NB4 (cell line): Measurements from ENCODE around the gene PIWIL4.

Experiments used
- CTCF ChIP-seq: IDR thresholded peaks from one replicate; pipeline ENCODE4 v1.5.1; 2012; ENCODE audit warnings: low read depth, low read length
- MYC ChIP-seq: IDR thresholded peaks from 2 replicates; pipeline ENCODE4 v1.6.1; 2011; ENCODE audit warnings: low read depth, low read length
- POLR2A ChIP-seq: IDR thresholded peaks from 2 replicates; pipeline ENCODE4 v1.6.1; 2011; ENCODE audit warnings: mild to moderate bottlenecking; ENCODE audit not compliant: insufficient read length; ENCODE audit errors: extremely low read depth
- TF ChIP-seq, protein P1 (sequence below): IDR thresholded peaks from 2 replicates; pipeline ENCODE4 v1.6.1; 2011; ENCODE audit warnings: low read depth, low read length

- TF ChIP-seq CTCF, result no peak
- TF ChIP-seq POLR2A, result no peak
- TF ChIP-seq, protein P1, sequence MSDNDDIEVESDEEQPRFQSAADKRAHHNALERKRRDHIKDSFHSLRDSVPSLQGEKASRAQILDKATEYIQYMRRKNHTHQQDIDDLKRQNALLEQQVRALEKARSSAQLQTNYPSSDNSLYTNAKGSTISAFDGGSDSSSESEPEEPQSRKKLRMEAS, result no peak
- no peak for TF ChIP-seq MYC
Observed at GRCh38 chr11:94647926-94648325, 80.8 kb downstream of the PIWIL4 start.
